ENCODE results near the gene BUB1B. TPM values are rescaled to one million over a fixed set of nuclear protein-coding genes. Genes with fewer than 3 reads are reported as not detected.

The BUB1B gene
- polyA plus RNA-seq, 1 donor from 2014 or later = 50.0 TPM

DNA sequence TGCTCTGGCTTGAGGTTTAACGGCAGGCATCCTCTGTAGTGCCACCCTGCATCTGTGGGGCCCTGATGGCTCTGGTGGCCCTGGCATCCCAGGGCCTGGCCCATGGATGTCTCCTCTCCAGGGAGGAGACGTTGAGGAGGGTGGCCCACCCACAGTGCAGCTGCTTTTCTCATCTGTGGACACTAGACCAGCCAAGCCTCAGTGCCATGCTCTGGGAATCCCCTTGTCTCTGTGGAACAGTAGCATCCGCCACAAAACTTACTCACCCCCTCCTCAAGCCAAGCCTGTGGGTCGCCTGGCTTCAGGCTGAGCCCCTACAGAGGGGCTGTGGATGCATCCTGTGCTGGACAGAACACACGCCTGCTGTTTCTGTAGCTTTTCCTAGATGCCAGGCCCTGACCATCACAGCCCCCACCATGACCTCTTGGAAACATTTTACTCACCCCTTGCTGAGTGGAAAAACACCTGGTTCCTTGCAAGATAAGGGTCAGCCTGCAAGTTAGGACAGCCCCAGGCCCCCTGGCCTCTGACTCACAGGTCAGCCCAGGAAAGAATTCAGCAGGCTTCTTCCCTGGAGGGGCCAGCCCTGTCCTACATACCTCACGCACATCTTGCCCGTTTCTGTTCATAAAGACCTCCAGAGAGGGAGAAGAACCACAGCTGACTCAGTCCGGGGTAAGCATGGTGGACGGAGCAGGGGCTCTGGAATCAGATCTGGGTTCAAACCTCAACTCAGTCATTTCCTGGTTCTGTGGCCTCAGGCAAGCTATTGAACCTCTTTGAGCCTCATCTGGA is 97.0 kb downstream of the BUB1B start:
- TF ChIP-seq, protein P1, sequence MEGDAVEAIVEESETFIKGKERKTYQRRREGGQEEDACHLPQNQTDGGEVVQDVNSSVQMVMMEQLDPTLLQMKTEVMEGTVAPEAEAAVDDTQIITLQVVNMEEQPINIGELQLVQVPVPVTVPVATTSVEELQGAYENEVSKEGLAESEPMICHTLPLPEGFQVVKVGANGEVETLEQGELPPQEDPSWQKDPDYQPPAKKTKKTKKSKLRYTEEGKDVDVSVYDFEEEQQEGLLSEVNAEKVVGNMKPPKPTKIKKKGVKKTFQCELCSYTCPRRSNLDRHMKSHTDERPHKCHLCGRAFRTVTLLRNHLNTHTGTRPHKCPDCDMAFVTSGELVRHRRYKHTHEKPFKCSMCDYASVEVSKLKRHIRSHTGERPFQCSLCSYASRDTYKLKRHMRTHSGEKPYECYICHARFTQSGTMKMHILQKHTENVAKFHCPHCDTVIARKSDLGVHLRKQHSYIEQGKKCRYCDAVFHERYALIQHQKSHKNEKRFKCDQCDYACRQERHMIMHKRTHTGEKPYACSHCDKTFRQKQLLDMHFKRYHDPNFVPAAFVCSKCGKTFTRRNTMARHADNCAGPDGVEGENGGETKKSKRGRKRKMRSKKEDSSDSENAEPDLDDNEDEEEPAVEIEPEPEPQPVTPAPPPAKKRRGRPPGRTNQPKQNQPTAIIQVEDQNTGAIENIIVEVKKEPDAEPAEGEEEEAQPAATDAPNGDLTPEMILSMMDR (IDR thresholded peaks at IDR 0.05; ENCODE audit: poor library complexity, severe bottlenecking) = no peak
- TF ChIP-seq RAD21 (conservative IDR thresholded peaks at IDR 0.05) (no peak), MXI1 (conservative IDR thresholded peaks at IDR 0.05; ENCODE audit: poor library complexity, severe bottlenecking) (no peak), EP300 (conservative IDR thresholded peaks at IDR 0.05; ENCODE audit: poor library complexity, severe bottlenecking) (no peak)
- TF ChIP-seq, protein P2, sequence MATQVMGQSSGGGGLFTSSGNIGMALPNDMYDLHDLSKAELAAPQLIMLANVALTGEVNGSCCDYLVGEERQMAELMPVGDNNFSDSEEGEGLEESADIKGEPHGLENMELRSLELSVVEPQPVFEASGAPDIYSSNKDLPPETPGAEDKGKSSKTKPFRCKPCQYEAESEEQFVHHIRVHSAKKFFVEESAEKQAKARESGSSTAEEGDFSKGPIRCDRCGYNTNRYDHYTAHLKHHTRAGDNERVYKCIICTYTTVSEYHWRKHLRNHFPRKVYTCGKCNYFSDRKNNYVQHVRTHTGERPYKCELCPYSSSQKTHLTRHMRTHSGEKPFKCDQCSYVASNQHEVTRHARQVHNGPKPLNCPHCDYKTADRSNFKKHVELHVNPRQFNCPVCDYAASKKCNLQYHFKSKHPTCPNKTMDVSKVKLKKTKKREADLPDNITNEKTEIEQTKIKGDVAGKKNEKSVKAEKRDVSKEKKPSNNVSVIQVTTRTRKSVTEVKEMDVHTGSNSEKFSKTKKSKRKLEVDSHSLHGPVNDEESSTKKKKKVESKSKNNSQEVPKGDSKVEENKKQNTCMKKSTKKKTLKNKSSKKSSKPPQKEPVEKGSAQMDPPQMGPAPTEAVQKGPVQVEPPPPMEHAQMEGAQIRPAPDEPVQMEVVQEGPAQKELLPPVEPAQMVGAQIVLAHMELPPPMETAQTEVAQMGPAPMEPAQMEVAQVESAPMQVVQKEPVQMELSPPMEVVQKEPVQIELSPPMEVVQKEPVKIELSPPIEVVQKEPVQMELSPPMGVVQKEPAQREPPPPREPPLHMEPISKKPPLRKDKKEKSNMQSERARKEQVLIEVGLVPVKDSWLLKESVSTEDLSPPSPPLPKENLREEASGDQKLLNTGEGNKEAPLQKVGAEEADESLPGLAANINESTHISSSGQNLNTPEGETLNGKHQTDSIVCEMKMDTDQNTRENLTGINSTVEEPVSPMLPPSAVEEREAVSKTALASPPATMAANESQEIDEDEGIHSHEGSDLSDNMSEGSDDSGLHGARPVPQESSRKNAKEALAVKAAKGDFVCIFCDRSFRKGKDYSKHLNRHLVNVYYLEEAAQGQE (IDR thresholded peaks at IDR 0.05; ENCODE audit: borderline replicate concordance) = no peak
- H3K4me3 ChIP-seq (ENCODE audit: low read length) = no peak overlapping the region
- H3K9me3 ChIP-seq (ENCODE audit: low read length) = no peaks in the 10 kb centered on the region
- no peaks in the 10 kb centered on the region for H4K20me1 ChIP-seq (ENCODE audit: insufficient read depth)
- H3K27me3 ChIP-seq (ENCODE audit: insufficient read depth, low read depth, low read length) = peaks cover 17% of the 10 kb centered on the region
- peaks cover 3% of the 10 kb centered on the region for H3K36me3 ChIP-seq (ENCODE audit: insufficient read depth, low read length)
- no peak overlapping the region for H3K9ac ChIP-seq (ENCODE audit: low read length)
- no peaks in the 10 kb centered on the region for H3K79me2 ChIP-seq (replicated peaks; ENCODE audit: insufficient read depth, low read length)
- no peaks in the 10 kb centered on the region for H3K9me2 ChIP-seq (ENCODE audit: insufficient read depth, low read length)
- H3K27ac ChIP-seq (ENCODE audit: low read length) = no peak overlapping the region
- H3K4me2 ChIP-seq (ENCODE audit: low read length) = no peak overlapping the region
- no peak overlapping the region for H2AFZ ChIP-seq (ENCODE audit: low read depth, low read length)
- no peaks in the 10 kb centered on the region for H3F3A ChIP-seq (ENCODE audit: insufficient read depth, low read length, poor library complexity, severe bottlenecking)

DNA sequence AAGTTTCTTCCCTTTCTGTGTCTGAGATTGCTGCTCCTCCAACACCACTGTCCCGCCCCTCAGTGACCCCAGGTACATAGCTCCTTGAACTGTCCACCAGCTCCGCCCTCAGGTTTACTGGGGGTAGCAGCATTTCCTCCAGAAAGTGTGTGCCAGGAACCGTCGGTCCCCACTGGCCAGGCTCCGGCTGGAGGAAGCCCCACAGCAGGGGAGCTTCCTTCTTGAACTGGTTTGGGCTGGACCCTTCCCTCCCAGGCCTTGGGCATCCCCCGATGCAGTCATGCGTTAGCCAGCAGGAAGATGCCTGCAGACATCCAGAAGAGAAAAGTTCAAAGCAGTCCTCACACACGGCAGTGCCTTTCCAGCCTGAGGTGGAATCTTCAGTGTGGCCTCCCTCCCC is 97.7 kb downstream of the BUB1B start:
- Histone ChIP-seq H3K9ac (ENCODE audit: low read length) (no peak overlapping the region), H2AFZ (ENCODE audit: low read depth, low read length) (no peak overlapping the region), H3K79me2 (replicated peaks; ENCODE audit: insufficient read depth, low read length) (no peaks in the 10 kb centered on the region), H3K36me3 (ENCODE audit: insufficient read depth, low read length) (peaks cover 3% of the 10 kb centered on the region), H3F3A (ENCODE audit: insufficient read depth, low read length, poor library complexity, severe bottlenecking) (no peaks in the 10 kb centered on the region), H3K27me3 (ENCODE audit: insufficient read depth, low read depth, low read length) (peaks cover 10% of the 10 kb centered on the region), H3K4me2 (ENCODE audit: low read length) (no peak overlapping the region), H3K9me3 (ENCODE audit: low read length) (no peaks in the 10 kb centered on the region), H3K9me2 (ENCODE audit: insufficient read depth, low read length) (no peaks in the 10 kb centered on the region), H4K20me1 (ENCODE audit: insufficient read depth) (no peaks in the 10 kb centered on the region), H3K4me3 (ENCODE audit: low read length) (no peak overlapping the region), H3K27ac (ENCODE audit: low read length) (no peak overlapping the region)
- TF ChIP-seq, protein P2 (IDR thresholded peaks at IDR 0.05; ENCODE audit: borderline replicate concordance) = no peak
- TF ChIP-seq SMC3 (conservative IDR thresholded peaks at IDR 0.05; ENCODE audit: poor library complexity) (no peak), POLR2AphosphoS5 (IDR thresholded peaks at IDR 0.05) (no peak), EP300 (conservative IDR thresholded peaks at IDR 0.05; ENCODE audit: poor library complexity, severe bottlenecking) (no peak), TAF1 (IDR thresholded peaks at IDR 0.05; ENCODE audit: low read depth) (no peak), MXI1 (conservative IDR thresholded peaks at IDR 0.05; ENCODE audit: poor library complexity, severe bottlenecking) (no peak), EZH2 (IDR thresholded peaks at IDR 0.05; ENCODE audit: borderline replicate concordance, insufficient read depth, low read length, poor library complexity, severe bottlenecking) (no peak), RAD21 (conservative IDR thresholded peaks at IDR 0.05) (no peak)
- TF ChIP-seq, protein P1 (IDR thresholded peaks at IDR 0.05; ENCODE audit: poor library complexity, severe bottlenecking) = no peak
